ENCODE results near the gene LMAN1.

DNA sequence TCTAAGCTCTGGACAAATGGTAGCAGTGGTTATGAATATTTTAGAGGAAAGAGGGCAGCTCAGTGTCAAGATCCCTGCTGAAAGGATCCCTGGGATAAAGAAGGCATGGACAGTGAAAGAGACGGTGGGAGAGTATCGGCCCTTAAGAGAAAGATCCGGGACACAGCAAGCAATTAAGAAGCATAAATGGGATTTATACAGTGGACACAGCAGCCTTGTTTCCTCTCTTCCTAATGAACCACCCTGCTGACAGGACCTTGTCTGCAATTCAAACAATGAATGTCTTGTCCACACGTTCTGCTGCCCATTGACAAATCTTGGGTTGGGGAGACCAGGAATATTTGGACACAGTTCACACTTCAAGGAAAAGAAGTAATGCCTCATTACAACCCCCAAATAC, 57.1 kb downstream of the LMAN1 start:
- TF ChIP-seq, protein P1, sequence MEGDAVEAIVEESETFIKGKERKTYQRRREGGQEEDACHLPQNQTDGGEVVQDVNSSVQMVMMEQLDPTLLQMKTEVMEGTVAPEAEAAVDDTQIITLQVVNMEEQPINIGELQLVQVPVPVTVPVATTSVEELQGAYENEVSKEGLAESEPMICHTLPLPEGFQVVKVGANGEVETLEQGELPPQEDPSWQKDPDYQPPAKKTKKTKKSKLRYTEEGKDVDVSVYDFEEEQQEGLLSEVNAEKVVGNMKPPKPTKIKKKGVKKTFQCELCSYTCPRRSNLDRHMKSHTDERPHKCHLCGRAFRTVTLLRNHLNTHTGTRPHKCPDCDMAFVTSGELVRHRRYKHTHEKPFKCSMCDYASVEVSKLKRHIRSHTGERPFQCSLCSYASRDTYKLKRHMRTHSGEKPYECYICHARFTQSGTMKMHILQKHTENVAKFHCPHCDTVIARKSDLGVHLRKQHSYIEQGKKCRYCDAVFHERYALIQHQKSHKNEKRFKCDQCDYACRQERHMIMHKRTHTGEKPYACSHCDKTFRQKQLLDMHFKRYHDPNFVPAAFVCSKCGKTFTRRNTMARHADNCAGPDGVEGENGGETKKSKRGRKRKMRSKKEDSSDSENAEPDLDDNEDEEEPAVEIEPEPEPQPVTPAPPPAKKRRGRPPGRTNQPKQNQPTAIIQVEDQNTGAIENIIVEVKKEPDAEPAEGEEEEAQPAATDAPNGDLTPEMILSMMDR (IDR thresholded peaks at IDR 0.05; ENCODE audit: poor library complexity, severe bottlenecking): no peak
- TF ChIP-seq EP300 (conservative IDR thresholded peaks at IDR 0.05; ENCODE audit: poor library complexity, severe bottlenecking) (no peak), TAF1 (IDR thresholded peaks at IDR 0.05; ENCODE audit: low read depth) (no peak), RAD21 (conservative IDR thresholded peaks at IDR 0.05) (no peak), POLR2AphosphoS5 (IDR thresholded peaks at IDR 0.05) (no peak)
- TF ChIP-seq, protein P2, sequence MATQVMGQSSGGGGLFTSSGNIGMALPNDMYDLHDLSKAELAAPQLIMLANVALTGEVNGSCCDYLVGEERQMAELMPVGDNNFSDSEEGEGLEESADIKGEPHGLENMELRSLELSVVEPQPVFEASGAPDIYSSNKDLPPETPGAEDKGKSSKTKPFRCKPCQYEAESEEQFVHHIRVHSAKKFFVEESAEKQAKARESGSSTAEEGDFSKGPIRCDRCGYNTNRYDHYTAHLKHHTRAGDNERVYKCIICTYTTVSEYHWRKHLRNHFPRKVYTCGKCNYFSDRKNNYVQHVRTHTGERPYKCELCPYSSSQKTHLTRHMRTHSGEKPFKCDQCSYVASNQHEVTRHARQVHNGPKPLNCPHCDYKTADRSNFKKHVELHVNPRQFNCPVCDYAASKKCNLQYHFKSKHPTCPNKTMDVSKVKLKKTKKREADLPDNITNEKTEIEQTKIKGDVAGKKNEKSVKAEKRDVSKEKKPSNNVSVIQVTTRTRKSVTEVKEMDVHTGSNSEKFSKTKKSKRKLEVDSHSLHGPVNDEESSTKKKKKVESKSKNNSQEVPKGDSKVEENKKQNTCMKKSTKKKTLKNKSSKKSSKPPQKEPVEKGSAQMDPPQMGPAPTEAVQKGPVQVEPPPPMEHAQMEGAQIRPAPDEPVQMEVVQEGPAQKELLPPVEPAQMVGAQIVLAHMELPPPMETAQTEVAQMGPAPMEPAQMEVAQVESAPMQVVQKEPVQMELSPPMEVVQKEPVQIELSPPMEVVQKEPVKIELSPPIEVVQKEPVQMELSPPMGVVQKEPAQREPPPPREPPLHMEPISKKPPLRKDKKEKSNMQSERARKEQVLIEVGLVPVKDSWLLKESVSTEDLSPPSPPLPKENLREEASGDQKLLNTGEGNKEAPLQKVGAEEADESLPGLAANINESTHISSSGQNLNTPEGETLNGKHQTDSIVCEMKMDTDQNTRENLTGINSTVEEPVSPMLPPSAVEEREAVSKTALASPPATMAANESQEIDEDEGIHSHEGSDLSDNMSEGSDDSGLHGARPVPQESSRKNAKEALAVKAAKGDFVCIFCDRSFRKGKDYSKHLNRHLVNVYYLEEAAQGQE (IDR thresholded peaks at IDR 0.05; ENCODE audit: borderline replicate concordance): no peak
